ENCODE data around the gene EMD.

EMD gene

DNA sequence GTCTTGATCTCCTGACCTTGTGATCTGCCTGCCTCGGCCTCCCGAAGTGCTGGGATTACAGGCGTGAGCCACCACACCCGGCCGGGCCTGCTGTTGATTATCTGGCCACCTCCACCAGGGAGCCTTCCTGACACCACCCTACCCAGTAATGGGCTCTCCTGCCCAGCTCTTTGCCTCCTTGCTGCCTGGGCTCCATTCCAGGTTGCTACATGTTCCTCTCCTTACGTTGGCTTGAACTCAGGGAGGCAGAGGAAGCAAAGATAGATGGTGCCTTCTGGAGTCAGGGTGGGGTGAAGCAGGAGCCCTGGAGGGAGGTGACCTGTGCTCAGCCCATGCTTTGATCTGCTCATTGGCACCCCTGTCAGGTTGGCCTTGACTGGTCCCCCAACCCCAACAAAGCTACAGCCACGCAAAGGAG, 31.0 kb upstream of the EMD start:
- 56% methylated on average over 4 of the region's 7 CpGs for WGBS
- H3K9ac ChIP-seq (ENCODE audit: low read length): no peak overlapping the region
- H2BK120ac ChIP-seq (ENCODE audit: low read depth, low read length): no peak overlapping the region
- DNase-seq: no peak
- H3K27ac ChIP-seq (ENCODE audit: low read length, poor library complexity, severe bottlenecking): no peak overlapping the region
- no peak overlapping the region for H3K14ac ChIP-seq (ENCODE audit: low read length in 2 of 2)
- H3K18ac ChIP-seq (ENCODE audit: low read depth in 1 of 2, low read length in 2 of 2): no peak overlapping the region
- H3K4ac ChIP-seq (ENCODE audit: low read depth in 1 of 2, low read length in 2 of 2): no peak overlapping the region
- H3K4me2 ChIP-seq (ENCODE audit: low read length, poor library complexity, severe bottlenecking): no peak overlapping the region
- H2AK5ac ChIP-seq (ENCODE audit: low read length, severe bottlenecking): no peak overlapping the region
- H4K91ac ChIP-seq (ENCODE audit: low read length): no peak overlapping the region
- H3K79me1 ChIP-seq (replicated peaks; ENCODE audit: low read length, poor library complexity, severe bottlenecking): no peaks in the 10 kb centered on the region
- H3K4me3 ChIP-seq (ENCODE audit: insufficient read depth in 1 of 2, low read depth in 1 of 2, low read length in 2 of 2): no peak overlapping the region
- no peak overlapping the region for H2AFZ ChIP-seq (ENCODE audit: low read depth, low read length)
- H2BK5ac ChIP-seq (ENCODE audit: low read depth, low read length, poor library complexity, severe bottlenecking): no peak overlapping the region
- H4K8ac ChIP-seq (ENCODE audit: low read length): no peak overlapping the region
- no peak overlapping the region for H3K23ac ChIP-seq (ENCODE audit: low read length in 2 of 2)
- no peak overlapping the region for H2BK15ac ChIP-seq (ENCODE audit: low read depth, poor library complexity, severe bottlenecking)
- H3K27me3 ChIP-seq (ENCODE audit: control insufficient read depth in 1 of 2, insufficient read depth in 1 of 2, low read length in 2 of 2): no peaks in the 10 kb centered on the region
- no peak overlapping the region for H2BK12ac ChIP-seq (ENCODE audit: low read length in 2 of 2)
- peaks cover 18% of the 10 kb centered on the region for H3K4me1 ChIP-seq (ENCODE audit: control insufficient read depth, insufficient read depth, low read depth, low read length)
- H3K9me3 ChIP-seq (ENCODE audit: control insufficient read depth, low read length): no peaks in the 10 kb centered on the region
- H3K36me3 ChIP-seq (ENCODE audit: control insufficient read depth in 1 of 2, insufficient read depth in 2 of 2, low read depth in 1 of 2, low read length in 2 of 2): peaks cover 49 to 57% of the 10 kb centered on the region in 2 experiments

DNA sequence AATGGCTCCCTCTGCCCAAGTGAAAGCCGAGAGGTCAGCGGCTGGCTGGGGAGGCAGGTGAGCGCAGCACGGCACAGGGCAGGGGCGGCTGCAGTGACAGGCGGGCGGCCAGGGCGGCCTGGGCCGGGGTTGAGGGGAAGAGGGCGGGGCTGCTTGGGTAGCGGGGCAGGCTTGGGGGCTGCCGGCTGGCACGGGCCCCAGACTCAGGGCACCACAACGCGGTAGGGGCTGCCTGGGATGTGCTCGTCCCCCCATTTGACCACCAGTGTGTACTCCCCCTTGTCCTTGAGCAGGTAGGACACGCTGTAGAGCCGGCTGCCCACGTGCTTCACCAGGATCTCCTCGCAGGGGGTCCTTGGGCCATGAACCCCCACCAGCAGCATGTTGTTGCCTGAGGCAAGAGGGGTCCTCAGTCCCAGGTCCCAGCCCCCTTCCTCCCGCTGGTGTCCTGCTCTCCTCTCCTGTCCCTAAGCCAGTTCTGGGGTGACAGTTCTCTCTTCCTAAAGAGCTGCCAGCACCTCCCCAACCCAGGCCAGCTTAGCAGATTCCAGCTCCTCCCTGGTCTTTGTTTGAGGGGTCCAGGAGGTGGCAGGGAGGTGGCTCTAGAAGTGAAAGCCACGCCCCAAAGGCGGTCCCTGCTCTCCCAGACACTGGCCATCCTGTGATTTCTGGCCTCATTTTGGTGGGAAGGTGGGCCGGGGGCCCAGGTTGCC, 30.3 kb upstream of the EMD start:
- no peak for DNase-seq
- H3K9ac ChIP-seq (ENCODE audit: low read length): no peak overlapping the region
- no peak overlapping the region for H2BK120ac ChIP-seq (ENCODE audit: low read depth, low read length)
- H3K36me3 ChIP-seq (ENCODE audit: control insufficient read depth in 1 of 2, insufficient read depth in 2 of 2, low read depth in 1 of 2, low read length in 2 of 2): peaks cover 55 to 64% of the 10 kb centered on the region in 2 experiments
- no peak overlapping the region for H3K14ac ChIP-seq (ENCODE audit: low read length in 2 of 2)
- WGBS: 92% methylated on average over 13 of the region's 24 CpGs
- no peak overlapping the region for H3K4me3 ChIP-seq (ENCODE audit: insufficient read depth in 1 of 2, low read depth in 1 of 2, low read length in 2 of 2)
- peak overlapping the region; percentile 15 for H4K91ac ChIP-seq (ENCODE audit: low read length)
- no peaks in the 10 kb centered on the region for H3K79me1 ChIP-seq (replicated peaks; ENCODE audit: low read length, poor library complexity, severe bottlenecking)
- H3K27ac ChIP-seq (ENCODE audit: low read length, poor library complexity, severe bottlenecking): peak overlapping the region; percentile 20
- H3K4me2 ChIP-seq (ENCODE audit: low read length, poor library complexity, severe bottlenecking): no peak overlapping the region
- H3K9me3 ChIP-seq (ENCODE audit: control insufficient read depth, low read length): no peaks in the 10 kb centered on the region
- H2AFZ ChIP-seq (ENCODE audit: low read depth, low read length): no peak overlapping the region
- no peaks in the 10 kb centered on the region for H3K27me3 ChIP-seq (ENCODE audit: control insufficient read depth in 1 of 2, insufficient read depth in 1 of 2, low read length in 2 of 2)
- H2BK5ac ChIP-seq (ENCODE audit: low read depth, low read length, poor library complexity, severe bottlenecking): no peak overlapping the region
- no peak overlapping the region for H3K23ac ChIP-seq (ENCODE audit: low read length in 2 of 2)
- no peak overlapping the region for H3K18ac ChIP-seq (ENCODE audit: low read depth in 1 of 2, low read length in 2 of 2)
- H3K4ac ChIP-seq (ENCODE audit: low read depth in 1 of 2, low read length in 2 of 2): no peak overlapping the region
- no peak overlapping the region for H2BK15ac ChIP-seq (ENCODE audit: low read depth, poor library complexity, severe bottlenecking)
- no peak overlapping the region for H2BK12ac ChIP-seq (ENCODE audit: low read length in 2 of 2)
- no peak overlapping the region for H2AK5ac ChIP-seq (ENCODE audit: low read length, severe bottlenecking)
- H4K8ac ChIP-seq (ENCODE audit: low read length): no peak overlapping the region
- H3K4me1 ChIP-seq (ENCODE audit: control insufficient read depth, insufficient read depth, low read depth, low read length): peaks cover 20% of the 10 kb centered on the region

DNA sequence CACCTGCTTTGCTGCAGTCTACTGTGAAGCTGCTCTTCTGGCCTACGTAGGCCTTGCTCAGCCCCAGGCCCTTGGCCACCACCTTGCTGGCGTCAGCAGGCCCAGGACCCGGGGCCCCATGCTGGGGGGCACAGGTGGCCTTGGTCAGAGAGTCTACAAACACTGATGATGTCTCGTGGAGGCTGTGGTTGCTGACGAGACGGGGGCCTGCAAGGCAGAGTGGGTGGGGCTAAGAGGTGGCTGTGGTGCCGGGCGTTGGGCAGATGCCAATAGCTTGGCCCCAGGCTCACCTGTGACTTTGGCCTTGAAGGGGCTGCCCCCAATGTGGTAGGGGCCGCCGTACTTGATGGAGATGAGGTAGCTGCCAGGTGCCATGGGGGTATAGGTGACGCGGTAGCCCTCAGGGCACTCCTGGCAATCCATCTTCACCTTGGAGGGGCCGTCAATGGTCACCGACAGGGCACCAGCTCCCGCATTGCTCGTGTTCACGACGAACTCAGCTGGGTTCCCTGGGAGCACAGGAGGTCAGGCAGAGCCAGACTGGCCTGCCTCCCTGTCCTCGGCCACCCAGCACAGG, 29.6 kb upstream of the EMD start:
- Histone ChIP-seq H3K79me1 (replicated peaks; ENCODE audit: low read length, poor library complexity, severe bottlenecking) (no peaks in the 10 kb centered on the region), H3K4ac (ENCODE audit: low read depth in 1 of 2, low read length in 2 of 2) (no peak overlapping the region), H2AFZ (ENCODE audit: low read depth, low read length) (no peak overlapping the region), H3K4me1 (ENCODE audit: control insufficient read depth, insufficient read depth, low read depth, low read length) (peaks cover 21% of the 10 kb centered on the region), H3K27ac (ENCODE audit: low read length, poor library complexity, severe bottlenecking) (no peak overlapping the region), H3K4me2 (ENCODE audit: low read length, poor library complexity, severe bottlenecking) (no peak overlapping the region), H3K4me3 (ENCODE audit: insufficient read depth in 1 of 2, low read depth in 1 of 2, low read length in 2 of 2) (no peak overlapping the region), H4K91ac (ENCODE audit: low read length) (no peak overlapping the region), H2BK120ac (ENCODE audit: low read depth, low read length) (no peak overlapping the region), H4K8ac (ENCODE audit: low read length) (no peak overlapping the region), H2BK12ac (ENCODE audit: low read length in 2 of 2) (no peak overlapping the region), H3K9ac (ENCODE audit: low read length) (no peak overlapping the region), H3K14ac (ENCODE audit: low read length in 2 of 2) (no peak overlapping the region), H2BK15ac (ENCODE audit: low read depth, poor library complexity, severe bottlenecking) (no peak overlapping the region), H2BK5ac (ENCODE audit: low read depth, low read length, poor library complexity, severe bottlenecking) (no peak overlapping the region), H3K18ac (ENCODE audit: low read depth in 1 of 2, low read length in 2 of 2) (no peak overlapping the region), H3K27me3 (ENCODE audit: control insufficient read depth in 1 of 2, insufficient read depth in 1 of 2, low read length in 2 of 2) (no peaks in the 10 kb centered on the region), H3K23ac (ENCODE audit: low read length in 2 of 2) (no peak overlapping the region), H3K36me3 (ENCODE audit: control insufficient read depth in 1 of 2, insufficient read depth in 2 of 2, low read depth in 1 of 2, low read length in 2 of 2) (peaks cover 62 to 70% of the 10 kb centered on the region in 2 experiments), H3K9me3 (ENCODE audit: control insufficient read depth, low read length) (no peaks in the 10 kb centered on the region), H2AK5ac (ENCODE audit: low read length, severe bottlenecking) (no peak overlapping the region)
- WGBS: 85% methylated on average over 18 of the region's 19 CpGs
- DNase-seq: no peak

DNA sequence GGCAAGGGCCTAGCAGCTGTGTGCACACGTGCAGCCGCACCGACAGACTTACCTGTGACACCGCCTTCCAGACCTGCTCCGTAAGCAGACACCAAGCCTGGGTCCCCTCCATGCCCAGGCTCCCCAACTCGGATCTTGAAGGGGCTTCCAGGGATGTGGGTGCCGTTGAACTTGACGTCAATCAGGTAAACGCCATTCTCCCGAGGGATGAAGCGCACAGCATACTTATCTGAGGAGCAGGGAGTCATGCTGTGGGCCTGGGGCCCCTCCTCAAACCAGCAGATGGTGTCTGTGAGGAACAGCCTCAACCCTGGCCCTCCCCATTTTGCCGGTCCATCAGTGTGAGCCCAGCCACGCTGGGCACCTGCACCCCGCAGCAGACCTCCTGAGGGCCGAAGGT, 29.1 kb upstream of the EMD start:
- Histone ChIP-seq H3K36me3 (ENCODE audit: control insufficient read depth in 1 of 2, insufficient read depth in 2 of 2, low read depth in 1 of 2, low read length in 2 of 2) (peaks cover 67 to 75% of the 10 kb centered on the region in 2 experiments), H2BK12ac (ENCODE audit: low read length in 2 of 2) (no peak overlapping the region), H2BK5ac (ENCODE audit: low read depth, low read length, poor library complexity, severe bottlenecking) (no peak overlapping the region), H3K18ac (ENCODE audit: low read depth in 1 of 2, low read length in 2 of 2) (no peak overlapping the region), H3K23ac (ENCODE audit: low read length in 2 of 2) (no peak overlapping the region), H2AFZ (ENCODE audit: low read depth, low read length) (no peak overlapping the region), H3K79me1 (replicated peaks; ENCODE audit: low read length, poor library complexity, severe bottlenecking) (no peaks in the 10 kb centered on the region), H4K91ac (ENCODE audit: low read length) (no peak overlapping the region), H4K8ac (ENCODE audit: low read length) (no peak overlapping the region), H3K4me2 (ENCODE audit: low read length, poor library complexity, severe bottlenecking) (no peak overlapping the region), H3K4me3 (ENCODE audit: insufficient read depth in 1 of 2, low read depth in 1 of 2, low read length in 2 of 2) (no peak overlapping the region), H3K9me3 (ENCODE audit: control insufficient read depth, low read length) (no peaks in the 10 kb centered on the region), H3K27ac (ENCODE audit: low read length, poor library complexity, severe bottlenecking) (no peak overlapping the region), H2AK5ac (ENCODE audit: low read length, severe bottlenecking) (no peak overlapping the region), H3K27me3 (ENCODE audit: control insufficient read depth in 1 of 2, insufficient read depth in 1 of 2, low read length in 2 of 2) (no peaks in the 10 kb centered on the region), H3K9ac (ENCODE audit: low read length) (no peak overlapping the region), H2BK15ac (ENCODE audit: low read depth, poor library complexity, severe bottlenecking) (no peak overlapping the region), H3K4ac (ENCODE audit: low read depth in 1 of 2, low read length in 2 of 2) (no peak overlapping the region), H3K4me1 (ENCODE audit: control insufficient read depth, insufficient read depth, low read depth, low read length) (peaks cover 21% of the 10 kb centered on the region), H2BK120ac (ENCODE audit: low read depth, low read length) (no peak overlapping the region), H3K14ac (ENCODE audit: low read length in 2 of 2) (no peak overlapping the region)
- WGBS: 92% methylated on average over 14 of the region's 15 CpGs
- DNase-seq: no peak

All from mesenchymal stem cell (in vitro differentiated cells and primary cell).